Measurements from ENCODE around the gene LRSAM1. TPM values are rescaled to one million over a fixed set of nuclear protein-coding genes. Genes with fewer than 3 reads are reported as not detected.

The LRSAM1 gene
- total RNA-seq, 4 donors from 2014 or later = 13.7 to 19.6 (median 16.3) TPM

GRCh38 chr9:127549751-127550150, 98.4 kb downstream of the LRSAM1 start:
- 86 to 90% methylated on average over 3 to 5 of the region's 8 CpGs for WGBS, 2 donors
- Histone ChIP-seq H3K36me3 (no peaks in the 10 kb centered on the region), H3K27me3 (no peaks in the 10 kb centered on the region), H3K4me3 (replicated peaks in 1 of 3) (no peak overlapping the region), H3K9me3 (no peaks in the 10 kb centered on the region), H3K4me1 (peaks cover 39 to 72% of the 10 kb centered on the region in 2 donors), H3K27ac (no peak overlapping the region)
- no peak for TF ChIP-seq POLR2A (IDR thresholded peaks at IDR 0.05)
- no peak for TF ChIP-seq CTCF (IDR thresholded peaks at IDR 0.05)
- intact Hi-C loops (cut with DNase I) = no loop called here
- DNase-seq = no peak

GRCh38 chr9:127550282-127550681, 99.0 kb downstream of the LRSAM1 start:
- WGBS, 2 donors = 92 to 100% methylated on average over 1 of the region's 1 CpG
- Histone ChIP-seq H3K27me3 (no peaks in the 10 kb centered on the region), H3K4me1 (peaks cover 39 to 72% of the 10 kb centered on the region in 2 donors), H3K9me3 (no peaks in the 10 kb centered on the region), H3K27ac (peak overlapping the region in 1 of 3 donors; percentile 3), H3K36me3 (no peaks in the 10 kb centered on the region), H3K4me3 (replicated peaks in 1 of 3) (no peak overlapping the region)
- TF ChIP-seq POLR2A (IDR thresholded peaks at IDR 0.05) (no peak), CTCF (IDR thresholded peaks at IDR 0.05) (no peak)
- DNase-seq = no peak
- intact Hi-C loops (cut with DNase I) = no loop called here

GRCh38 chr9:127550751-127551150, 99.4 kb downstream of the LRSAM1 start:
- peaks cover 39 to 72% of the 10 kb centered on the region in 2 donors for H3K4me1 ChIP-seq
- intact Hi-C loops (cut with DNase I) = no loop called here

More at GRCh38 chr9:127550751-127551150, 99.4 kb downstream of the LRSAM1 start:
- DNase-seq = no peak
- 64 to 79% methylated on average over 12 to 14 of the region's 14 CpGs for WGBS, 2 donors
- TF ChIP-seq POLR2A (IDR thresholded peaks at IDR 0.05) (no peak), CTCF (IDR thresholded peaks at IDR 0.05) (no peak)
- no peaks in the 10 kb centered on the region for H3K9me3 ChIP-seq
- H3K27ac ChIP-seq = peak overlapping the region in 1 of 3 donors; percentile 3
- no peaks in the 10 kb centered on the region for H3K27me3 ChIP-seq
- H3K36me3 ChIP-seq = no peaks in the 10 kb centered on the region
- no peak overlapping the region for H3K4me3 ChIP-seq (replicated peaks in 1 of 3)

Small RNA genes lying within 50 kb of the gene (small RNA-seq; reads per million reads assigned to genes)
- gene RF00019 (not detected), gene SNORA65 (323 reads per million, percentile 98 among the genes with 10 or more reads in this experiment)

Other genes with a start within 250 kb of the LRSAM1 start
- gene GARNL3, start 186.7 kb upstream of the LRSAM1 start, total RNA-seq = 10 to 100 TPM; 14.6 to 49.1 (median 20.1) TPM
- gene SLC2A8, start 54.3 kb upstream of the LRSAM1 start, total RNA-seq = 10 to 100 TPM; 25.4 to 38.2 (median 29.9) TPM
- gene ZNF79, start 27.1 kb upstream of the LRSAM1 start, total RNA-seq = 10 to 100 TPM; 10.6 to 19.4 (median 15.9) TPM
- 1,000 to 10,000 TPM; 1,286 to 2,844 (median 1,849) TPM for gene RPL12, start 104 bp upstream of the LRSAM1 start, total RNA-seq
- gene STXBP1, start 160.8 kb downstream of the LRSAM1 start, total RNA-seq = 100 to 1,000 TPM in 2 of 4 donors, 10 to 100 TPM in 2; 23.8 to 139 (median 106) TPM

All from thyroid gland (tissue), 4 donors.